ENCODE data around the gene AKIRIN2.

Gene AKIRIN2

GRCh38 chr6:87736809-87737540 is 34.9 kb upstream of the AKIRIN2 start:
- Histone ChIP-seq H3K27ac (no peak overlapping the region), H3K9ac (ENCODE audit: insufficient read length) (no peak overlapping the region), H3K4me3 (no peak overlapping the region), H3K9me3 (ENCODE audit: low read depth, low read length) (no peaks in the 10 kb centered on the region), H3K36me3 (ENCODE audit: insufficient read depth, low read length) (no peaks in the 10 kb centered on the region)
- no peak for DNase-seq (ENCODE audit: low read depth, low spot score)
- TF ChIP-seq EZH2 (IDR thresholded peaks at IDR 0.05) (no peak), POLR2AphosphoS5 (IDR thresholded peaks at IDR 0.05; ENCODE audit: borderline replicate concordance, low read depth, low read length) (no peak), FOXP2 (optimal IDR thresholded peaks at IDR 0.05; ENCODE audit: control extremely low read depth, extremely low read length, insufficient read depth) (no peak)

GRCh38 chr6:87731818-87732661 is 30.0 kb upstream of the AKIRIN2 start:
- H3K4me3 ChIP-seq, result peak overlapping the region; percentile 6

GRCh38 chr6:87731080-87731479 is 29.0 kb upstream of the AKIRIN2 start:
- DNase-seq (ENCODE audit: low read depth, low spot score), result no peak
- no peaks in the 10 kb centered on the region for H3K36me3 ChIP-seq (ENCODE audit: insufficient read depth, low read length)
- H3K9ac ChIP-seq (ENCODE audit: insufficient read length), result no peak overlapping the region
- TF ChIP-seq FOXP2 (optimal IDR thresholded peaks at IDR 0.05; ENCODE audit: control extremely low read depth, extremely low read length, insufficient read depth) (no peak), EZH2 (IDR thresholded peaks at IDR 0.05) (no peak), POLR2AphosphoS5 (IDR thresholded peaks at IDR 0.05; ENCODE audit: borderline replicate concordance, low read depth, low read length) (no peak)
- no peak overlapping the region for H3K4me3 ChIP-seq
- no peak overlapping the region for H3K27ac ChIP-seq
- no peaks in the 10 kb centered on the region for H3K9me3 ChIP-seq (ENCODE audit: low read depth, low read length)

More at GRCh38 chr6:87731818-87732661, 30.0 kb upstream of the AKIRIN2 start:
- peak; percentile 77 for DNase-seq (ENCODE audit: low read depth, low spot score)
- no peak for TF ChIP-seq FOXP2 (optimal IDR thresholded peaks at IDR 0.05; ENCODE audit: control extremely low read depth, extremely low read length, insufficient read depth)
- no peak for TF ChIP-seq POLR2AphosphoS5 (IDR thresholded peaks at IDR 0.05; ENCODE audit: borderline replicate concordance, low read depth, low read length)
- TF ChIP-seq EZH2 (IDR thresholded peaks at IDR 0.05), result no peak
- no peaks in the 10 kb centered on the region for H3K9me3 ChIP-seq (ENCODE audit: low read depth, low read length)
- no peak overlapping the region for H3K27ac ChIP-seq
- no peak overlapping the region for H3K9ac ChIP-seq (ENCODE audit: insufficient read length)
- no peaks in the 10 kb centered on the region for H3K36me3 ChIP-seq (ENCODE audit: insufficient read depth, low read length)

GRCh38 chr6:87729965-87730719 is 28.1 kb upstream of the AKIRIN2 start:
- H3K9ac ChIP-seq (ENCODE audit: insufficient read length), result no peak overlapping the region
- no peaks in the 10 kb centered on the region for H3K36me3 ChIP-seq (ENCODE audit: insufficient read depth, low read length)
- H3K27ac ChIP-seq, result no peak overlapping the region
- no peak for DNase-seq (ENCODE audit: low read depth, low spot score)
- no peaks in the 10 kb centered on the region for H3K9me3 ChIP-seq (ENCODE audit: low read depth, low read length)
- TF ChIP-seq EZH2 (IDR thresholded peaks at IDR 0.05) (no peak), POLR2AphosphoS5 (IDR thresholded peaks at IDR 0.05; ENCODE audit: borderline replicate concordance, low read depth, low read length) (no peak), FOXP2 (optimal IDR thresholded peaks at IDR 0.05; ENCODE audit: control extremely low read depth, extremely low read length, insufficient read depth) (no peak)
- H3K4me3 ChIP-seq, result no peak overlapping the region

GRCh38 chr6:87728706-87729105 is 26.7 kb upstream of the AKIRIN2 start:
- no peak for DNase-seq (ENCODE audit: low read depth, low spot score)
- TF ChIP-seq EZH2 (IDR thresholded peaks at IDR 0.05), result no peak
- no peak for TF ChIP-seq POLR2AphosphoS5 (IDR thresholded peaks at IDR 0.05; ENCODE audit: borderline replicate concordance, low read depth, low read length)
- no peak for TF ChIP-seq FOXP2 (optimal IDR thresholded peaks at IDR 0.05; ENCODE audit: control extremely low read depth, extremely low read length, insufficient read depth)
- Histone ChIP-seq H3K27ac (no peak overlapping the region), H3K9ac (ENCODE audit: insufficient read length) (no peak overlapping the region), H3K9me3 (ENCODE audit: low read depth, low read length) (no peaks in the 10 kb centered on the region), H3K36me3 (ENCODE audit: insufficient read depth, low read length) (no peaks in the 10 kb centered on the region), H3K4me3 (no peak overlapping the region)

- Histone ChIP-seq H3K36me3 (ENCODE audit: insufficient read depth, low read length) (no peaks in the 10 kb centered on the region), H3K9me3 (ENCODE audit: low read depth, low read length) (no peaks in the 10 kb centered on the region), H3K4me3 (no peak overlapping the region), H3K9ac (ENCODE audit: insufficient read length) (no peak overlapping the region), H3K27ac (no peak overlapping the region)
- TF ChIP-seq POLR2AphosphoS5 (IDR thresholded peaks at IDR 0.05; ENCODE audit: borderline replicate concordance, low read depth, low read length), result no peak
- no peak for TF ChIP-seq FOXP2 (optimal IDR thresholded peaks at IDR 0.05; ENCODE audit: control extremely low read depth, extremely low read length, insufficient read depth)
- TF ChIP-seq EZH2 (IDR thresholded peaks at IDR 0.05), result no peak
- no peak for DNase-seq (ENCODE audit: low read depth, low spot score)
Observed at GRCh38 chr6:87724983-87725811, 23.2 kb upstream of the AKIRIN2 start.

- Histone ChIP-seq H3K4me3 (no peak overlapping the region), H3K9me3 (ENCODE audit: low read depth, low read length) (no peaks in the 10 kb centered on the region), H3K9ac (ENCODE audit: insufficient read length) (no peak overlapping the region), H3K36me3 (ENCODE audit: insufficient read depth, low read length) (no peaks in the 10 kb centered on the region), H3K27ac (no peak overlapping the region)
- TF ChIP-seq POLR2AphosphoS5 (IDR thresholded peaks at IDR 0.05; ENCODE audit: borderline replicate concordance, low read depth, low read length) (no peak), EZH2 (IDR thresholded peaks at IDR 0.05) (no peak), FOXP2 (optimal IDR thresholded peaks at IDR 0.05; ENCODE audit: control extremely low read depth, extremely low read length, insufficient read depth) (no peak)
- DNase-seq (ENCODE audit: low read depth, low spot score), result no peak
Observed at GRCh38 chr6:87723170-87724078, 21.4 kb upstream of the AKIRIN2 start.

Data from SK-N-MC (cell line).